GM19099 (cell line): Measurements from ENCODE around the gene SHMT2.

Source experiments
- POLR2A ChIP-seq: IDR thresholded peaks from 3 replicates; pipeline ENCODE4 v1.6.1; 2011; ENCODE audit warnings: low read depth; ENCODE audit not compliant: insufficient read length; ENCODE audit errors: extremely low read depth

The SHMT2 gene

GRCh38 chr12:57225680-57226210 lies 3.8 kb upstream of the SHMT2 start:
- no peak for TF ChIP-seq POLR2A

GRCh38 chr12:57226588-57227314 lies 2.8 kb upstream of the SHMT2 start:
- TF ChIP-seq POLR2A = no peak

GRCh38 chr12:57227315-57228115 lies 2.0 kb upstream of the SHMT2 start:
- no peak for TF ChIP-seq POLR2A

GRCh38 chr12:57229046-57229633 lies 371 bp upstream of the SHMT2 start:
- no peak for TF ChIP-seq POLR2A

GRCh38 chr12:57230381-57231155 lies 1.1 kb downstream of the SHMT2 start:
- no peak for TF ChIP-seq POLR2A

- no peak for TF ChIP-seq POLR2A
Observed at GRCh38 chr12:57231276-57232021, 1.9 kb downstream of the SHMT2 start.

- no peak for TF ChIP-seq POLR2A
Observed at GRCh38 chr12:57232156-57232756, 2.7 kb downstream of the SHMT2 start.

GRCh38 chr12:57233357-57234232 lies 4.1 kb downstream of the SHMT2 start:
- no peak for TF ChIP-seq POLR2A

GRCh38 chr12:57234233-57234570 lies 4.7 kb downstream of the SHMT2 start:
- no peak for TF ChIP-seq POLR2A

GRCh38 chr12:57234571-57235016 lies 5.1 kb downstream of the SHMT2 start:
- TF ChIP-seq POLR2A = no peak

GRCh38 chr12:57235017-57235727 lies 5.7 kb downstream of the SHMT2 start:
- TF ChIP-seq POLR2A = peak; percentile 4

GRCh38 chr12:57235728-57236131 lies 6.2 kb downstream of the SHMT2 start:
- no peak for TF ChIP-seq POLR2A
